Fibroblast of lung (primary cell): ENCODE results near the gene ARL4A.

Source experiments
- CTCF ChIP-seq, 2 donors: IDR thresholded peaks in 1 of 2; conservative IDR thresholded peaks in 1 of 2; 1 replicate in 1 of 2; 2 replicates in 1 of 2; pipeline ENCODE4 v1.5.1; 2011 to 2012; ENCODE audit warnings: low read length in 2 of 2, control low read depth in 1 of 2, inconsistent platforms in 1 of 2, low read depth in 1 of 2, mild to moderate bottlenecking in 1 of 2
- EZH2 ChIP-seq: IDR thresholded peaks from 2 replicates; pipeline ENCODE4 v1.5.1; 2012; ENCODE audit warnings: low read length, control low read depth, mild to moderate bottlenecking; ENCODE audit errors: missing control alignments

GRCh38 chr7:12646139-12646538 is 41.3 kb upstream of the ARL4A start:
- TF ChIP-seq CTCF (conservative IDR thresholded peaks at IDR 0.05 in 1 of 2, IDR thresholded peaks at IDR 0.05 in 1 of 2; ENCODE audit: low read depth in 1 of 2, low read length in 2 of 2) (no peak), EZH2 (no peak)
